K562 (cell line): ENCODE results near the gene ZDHHC8. TPM values are rescaled to one million over a fixed set of nuclear protein-coding genes. Genes with fewer than 3 reads are reported as not detected.

Source experiments
- ATF7 ChIP-seq: fragments of 450-650 bp; IDR thresholded peaks from 2 replicates; pipeline ENCODE4 v1.7.1; 2014; ENCODE audit warnings: mild to moderate bottlenecking, moderate library complexity
- CBFB ChIP-seq: sonication (generic); formaldehyde crosslinking; IDR thresholded peaks from 2 replicates; pipeline ENCODE4 v1.4.0; 2020; ENCODE audit warnings: mild to moderate bottlenecking, missing genetic modification reagents
- CCNT2 ChIP-seq: IDR thresholded peaks from 2 replicates; pipeline ENCODE4 v1.6.1; 2011; ENCODE audit warnings: borderline replicate concordance, low read depth, mild to moderate bottlenecking, moderate library complexity, mixed read lengths, low read length; ENCODE audit not compliant: insufficient read length; ENCODE audit errors: extremely low read depth
- CHCHD3 ChIP-seq: fragments of 250-450 bp; sonication (Bioruptor Pico); IDR thresholded peaks from 2 replicates; pipeline ENCODE4 v2.1.2; 2022; ENCODE audit warnings: mild to moderate bottlenecking
- CHD1 ChIP-seq: fragments of 200-600 bp; sonication (generic); IDR thresholded peaks from one replicate; pipeline ENCODE4 v1.6.1; 2012; ENCODE audit warnings: mild to moderate bottlenecking, moderate library complexity, low read length, inconsistent platforms
- EGR1 ChIP-seq: fragments of 450-650 bp; conservative IDR thresholded peaks from 2 replicates; pipeline ENCODE4 v1.6.1; 2017; ENCODE audit warnings: mild to moderate bottlenecking
- ELF1 ChIP-seq: fragments of 200-800 bp; sonication (Bioruptor generic); IDR thresholded peaks from 2 replicates; pipeline ENCODE4 v1.6.1; 2016; ENCODE audit warnings: missing genetic modification characterization, missing compliant biosample characterization
- ESRRB ChIP-seq: fragments of 250-450 bp; sonication (Bioruptor Pico); IDR thresholded peaks from 2 replicates; pipeline ENCODE4 v1.5.0; 2020; ENCODE audit warnings: mild to moderate bottlenecking, moderate library complexity, borderline replicate concordance
- HIVEP1 ChIP-seq: fragments of 250-450 bp; sonication (Bioruptor Pico); IDR thresholded peaks from 2 replicates; pipeline ENCODE4 v1.4.0; 2020; ENCODE audit warnings: mild to moderate bottlenecking
- KDM5B ChIP-seq: fragments of 200-600 bp; sonication (generic); IDR thresholded peaks from 2 replicates; pipeline ENCODE4 v1.6.1; 2012; ENCODE audit warnings: low read depth, mild to moderate bottlenecking, moderate library complexity, low read length, control low read depth, inconsistent platforms; ENCODE audit not compliant: insufficient replicate concordance
- MCM2 ChIP-seq: fragments of 450-650 bp; IDR thresholded peaks from 2 replicates; pipeline ENCODE4 v1.6.1; 2017; ENCODE audit warnings: low read depth, mild to moderate bottlenecking
- MYNN ChIP-seq, 2 experiments: sonication (generic); formaldehyde crosslinking in 1 of 2; IDR thresholded peaks; 2 replicates each; pipeline versions ENCODE4 v1.5.0 to v1.6.1; 2016 to 2020; ENCODE audit warnings: antibody characterized with exemption in 1 of 2, missing genetic modification reagents in 1 of 2
- NFATC3 ChIP-seq: fragments of 450-650 bp; IDR thresholded peaks from 2 replicates; pipeline ENCODE4 v1.6.1; 2017; ENCODE audit warnings: mild to moderate bottlenecking
- NR2C2 ChIP-seq, 2 experiments: fragments of 200-800 bp in 1 of 2; sonication (Bioruptor generic) in 1 of 2; sonication (generic) in 1 of 2; formaldehyde crosslinking in 1 of 2; IDR thresholded peaks; 2 replicates each; pipeline versions ENCODE4 v1.6.1 to v1.8.0; 2016 to 2022; ENCODE audit warnings: mild to moderate bottlenecking in 1 of 2, missing compliant biosample characterization in 1 of 2, missing genetic modification characterization in 1 of 2, missing genetic modification reagents in 1 of 2
- PML ChIP-seq: IDR thresholded peaks from 2 replicates; pipeline ENCODE4 v1.6.1; 2012; ENCODE audit warnings: low read length, inconsistent platforms
- POLR2AphosphoS5 ChIP-seq: IDR thresholded peaks from 2 replicates; pipeline ENCODE4 v1.6.1; 2011; ENCODE audit warnings: mild to moderate bottlenecking, low read depth, low read length, moderate library complexity; ENCODE audit not compliant: control insufficient read depth, insufficient read depth
- POU5F1 ChIP-seq: fragments of 150-350 bp; IDR thresholded peaks from 2 replicates; pipeline ENCODE4 v1.6.1; 2014; ENCODE audit warnings: borderline replicate concordance, low read length, low read depth, mild to moderate bottlenecking; ENCODE audit not compliant: partially characterized antibody
- TBL1XR1 ChIP-seq, 2 experiments: IDR thresholded peaks; 2 replicates each; pipeline ENCODE4 v1.6.1; 2012; ENCODE audit warnings: improper control_type of control experiment in 2 of 2, low read length in 2 of 2, mild to moderate bottlenecking in 1 of 2
- ZNF121 ChIP-seq: sonication (generic); formaldehyde crosslinking; conservative IDR thresholded peaks from 2 replicates; pipeline ENCODE4 v1.8.0; 2022; ENCODE audit warnings: missing genetic modification reagents
- ZNF174 ChIP-seq: fragments of 250-450 bp; sonication (Bioruptor Pico); IDR thresholded peaks from 2 replicates; pipeline ENCODE4 v1.4.0; 2020; ENCODE audit warnings: mild to moderate bottlenecking
- polyA plus RNA-seq, 8 experiments: library from polyadenylated mRNA; depleted of rRNA in 4 of 8; stranded (reverse) in 5 of 8; unstranded in 3 of 8; fragments of >200 nt; fragmentation: Nextera tagmentation in 2 of 8; fragmentation: Illumina TruSeq in 1 of 8; extraction: Ambion mirVana in 2 of 8; extraction: Trizol in 1 of 8; gene quantifications; 2 replicates each; pipeline versions ENCODE4 v1.2.1 to v1.2.3, GENCODE V29; 2011 to 2014; ENCODE audit warnings: inconsistent platforms in 1 of 8, missing spikeins in 1 of 8
- total RNA-seq, 7 experiments: library from RNA; depleted of rRNA in 6 of 7; stranded (reverse); fragments of >200 nt in 6 of 7; fragmentation: Illumina TruSeq in 2 of 7; extraction: Trizol in 2 of 7; gene quantifications; 2 replicates each; pipeline versions ENCODE4 v1.2.1 to v1.2.3, GENCODE V29; 2011 to 2021; ENCODE audit warnings: low replicate concordance in 1 of 7
- TF ChIP-seq, protein P1 (sequence below): sonication (generic); formaldehyde crosslinking; IDR thresholded peaks from 2 replicates; pipeline ENCODE4 v1.8.1; 2023; ENCODE audit warnings: mild to moderate bottlenecking, missing genetic modification reagents
- TF ChIP-seq, protein P2 (sequence below): fragments of 250-450 bp; sonication (Bioruptor Pico); IDR thresholded peaks from 2 replicates; pipeline ENCODE4 v1.5.0; 2020; ENCODE audit warnings: mild to moderate bottlenecking, borderline replicate concordance
- TF ChIP-seq, protein P3 (sequence below): fragments of 450-650 bp; IDR thresholded peaks from 2 replicates; pipeline ENCODE4 v1.6.1; 2016; ENCODE audit warnings: mild to moderate bottlenecking

ZDHHC8 gene
- total and polyA plus RNA-seq, 9 of the 15 experiments (the other 6 are each of a cell fraction or from before 2014, with no cell fraction given): 0.04 to 109 (median 16.4) TPM

- TF ChIP-seq CHD1: peak; percentile 9
- no peak for TF ChIP-seq CHCHD3 (CRISPR knock-in tag)
- TF ChIP-seq ZNF174 (CRISPR knock-in tag): no peak
- TF ChIP-seq, protein P1, sequence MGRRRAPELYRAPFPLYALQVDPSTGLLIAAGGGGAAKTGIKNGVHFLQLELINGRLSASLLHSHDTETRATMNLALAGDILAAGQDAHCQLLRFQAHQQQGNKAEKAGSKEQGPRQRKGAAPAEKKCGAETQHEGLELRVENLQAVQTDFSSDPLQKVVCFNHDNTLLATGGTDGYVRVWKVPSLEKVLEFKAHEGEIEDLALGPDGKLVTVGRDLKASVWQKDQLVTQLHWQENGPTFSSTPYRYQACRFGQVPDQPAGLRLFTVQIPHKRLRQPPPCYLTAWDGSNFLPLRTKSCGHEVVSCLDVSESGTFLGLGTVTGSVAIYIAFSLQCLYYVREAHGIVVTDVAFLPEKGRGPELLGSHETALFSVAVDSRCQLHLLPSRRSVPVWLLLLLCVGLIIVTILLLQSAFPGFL (CRISPR knock-in tag): no peak
- TF ChIP-seq HIVEP1 (CRISPR knock-in tag): no peak
- TF ChIP-seq NFATC3: no peak
- TF ChIP-seq MCM2: no peak
- TF ChIP-seq, protein P2, sequence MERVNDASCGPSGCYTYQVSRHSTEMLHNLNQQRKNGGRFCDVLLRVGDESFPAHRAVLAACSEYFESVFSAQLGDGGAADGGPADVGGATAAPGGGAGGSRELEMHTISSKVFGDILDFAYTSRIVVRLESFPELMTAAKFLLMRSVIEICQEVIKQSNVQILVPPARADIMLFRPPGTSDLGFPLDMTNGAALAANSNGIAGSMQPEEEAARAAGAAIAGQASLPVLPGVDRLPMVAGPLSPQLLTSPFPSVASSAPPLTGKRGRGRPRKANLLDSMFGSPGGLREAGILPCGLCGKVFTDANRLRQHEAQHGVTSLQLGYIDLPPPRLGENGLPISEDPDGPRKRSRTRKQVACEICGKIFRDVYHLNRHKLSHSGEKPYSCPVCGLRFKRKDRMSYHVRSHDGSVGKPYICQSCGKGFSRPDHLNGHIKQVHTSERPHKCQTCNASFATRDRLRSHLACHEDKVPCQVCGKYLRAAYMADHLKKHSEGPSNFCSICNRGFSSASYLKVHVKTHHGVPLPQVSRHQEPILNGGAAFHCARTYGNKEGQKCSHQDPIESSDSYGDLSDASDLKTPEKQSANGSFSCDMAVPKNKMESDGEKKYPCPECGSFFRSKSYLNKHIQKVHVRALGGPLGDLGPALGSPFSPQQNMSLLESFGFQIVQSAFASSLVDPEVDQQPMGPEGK (CRISPR knock-in tag): no peak
- no peak for TF ChIP-seq CBFB
- no peak for TF ChIP-seq EGR1
- peak; percentile 39 for TF ChIP-seq POU5F1
- no peak for TF ChIP-seq ELF1 (tag)
- no peak for TF ChIP-seq ZNF121
- no peak for TF ChIP-seq PML
- TF ChIP-seq POLR2AphosphoS5: no peak
- TF ChIP-seq ATF7: no peak
- TF ChIP-seq KDM5B: peak; percentile 27
- no peak for TF ChIP-seq ESRRB (CRISPR knock-in tag)
- TF ChIP-seq, protein P3, sequence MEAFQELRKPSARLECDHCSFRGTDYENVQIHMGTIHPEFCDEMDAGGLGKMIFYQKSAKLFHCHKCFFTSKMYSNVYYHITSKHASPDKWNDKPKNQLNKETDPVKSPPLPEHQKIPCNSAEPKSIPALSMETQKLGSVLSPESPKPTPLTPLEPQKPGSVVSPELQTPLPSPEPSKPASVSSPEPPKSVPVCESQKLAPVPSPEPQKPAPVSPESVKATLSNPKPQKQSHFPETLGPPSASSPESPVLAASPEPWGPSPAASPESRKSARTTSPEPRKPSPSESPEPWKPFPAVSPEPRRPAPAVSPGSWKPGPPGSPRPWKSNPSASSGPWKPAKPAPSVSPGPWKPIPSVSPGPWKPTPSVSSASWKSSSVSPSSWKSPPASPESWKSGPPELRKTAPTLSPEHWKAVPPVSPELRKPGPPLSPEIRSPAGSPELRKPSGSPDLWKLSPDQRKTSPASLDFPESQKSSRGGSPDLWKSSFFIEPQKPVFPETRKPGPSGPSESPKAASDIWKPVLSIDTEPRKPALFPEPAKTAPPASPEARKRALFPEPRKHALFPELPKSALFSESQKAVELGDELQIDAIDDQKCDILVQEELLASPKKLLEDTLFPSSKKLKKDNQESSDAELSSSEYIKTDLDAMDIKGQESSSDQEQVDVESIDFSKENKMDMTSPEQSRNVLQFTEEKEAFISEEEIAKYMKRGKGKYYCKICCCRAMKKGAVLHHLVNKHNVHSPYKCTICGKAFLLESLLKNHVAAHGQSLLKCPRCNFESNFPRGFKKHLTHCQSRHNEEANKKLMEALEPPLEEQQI: no peak
- TF ChIP-seq CCNT2: no peak
- no peak for TF ChIP-seq NR2C2 (CRISPR knock-in tag; IDR thresholded peaks at IDR 0.05)
- TF ChIP-seq NR2C2 (tag; IDR thresholded peaks at IDR 0.05): no peak
- TF ChIP-seq TBL1XR1 (IDR thresholded peaks at IDR 0.05; ENCODE audit: low read length in 2 of 2): peak; percentile 53 to 71; a peak in 2 of 4 replicates
- no peak for TF ChIP-seq MYNN (IDR thresholded peaks at IDR 0.05)
- no peak for TF ChIP-seq MYNN (CRISPR knock-in tag; IDR thresholded peaks at IDR 0.05)
Measured at GRCh38 chr22:20084547-20085413, 46.8 kb upstream of the ZDHHC8 start (continued).
